GM23338 (cell line): ENCODE data around the gene ITIH2. TPM values are rescaled to one million over a fixed set of nuclear protein-coding genes. Genes with fewer than 3 reads are reported as not detected.

ENCODE experiments used
- ATAC-seq: fragments of 200-7000 bp; cut with Tn5 transposase; 3 replicates; pipeline ENCODE4 v1.9.1; 2020
- DNase-seq: peaks from one replicate; pipeline ENCODE4 v3.0.0-alpha.2; 2015; ENCODE audit warnings: low spot score
- H2AFZ ChIP-seq: fragments of 200-600 bp; sonication (generic); 2 replicates; pipeline ENCODE4 v1.8.0; 2016; ENCODE audit warnings: antibody characterized with exemption, mild to moderate bottlenecking, moderate library complexity
- H3F3A ChIP-seq: fragments of 200-600 bp; sonication (generic); replicated peaks from 2 replicates; pipeline ENCODE4 v1.8.0; 2017; ENCODE audit warnings: antibody characterized with exemption, mixed run types, low read depth
- H3K27ac ChIP-seq: fragments of 200-600 bp; sonication (generic); 2 replicates; pipeline ENCODE4 v1.6.1; 2016; ENCODE audit warnings: low read depth
- H3K27me3 ChIP-seq: fragments of 200-600 bp; sonication (generic); 2 replicates; pipeline ENCODE4 v1.8.0; 2016; ENCODE audit warnings: mild to moderate bottlenecking, mixed run types, moderate library complexity; ENCODE audit not compliant: insufficient read depth
- H3K36me3 ChIP-seq: fragments of 200-600 bp; sonication (generic); 2 replicates; pipeline ENCODE4 v1.8.0; 2016; ENCODE audit warnings: mild to moderate bottlenecking; ENCODE audit not compliant: insufficient read depth
- H3K4me1 ChIP-seq: fragments of 200-600 bp; sonication (generic); 2 replicates; pipeline ENCODE4 v1.8.0; 2016; ENCODE audit warnings: mild to moderate bottlenecking, moderate library complexity; ENCODE audit not compliant: insufficient read depth
- H3K4me2 ChIP-seq: fragments of 200-600 bp; sonication (generic); 2 replicates; pipeline ENCODE4 v1.7.1; 2017; ENCODE audit warnings: mixed run types
- H3K4me3 ChIP-seq: fragments of 200-600 bp; sonication (generic); 2 replicates; pipeline ENCODE4 v1.6.1; 2016; ENCODE audit warnings: mixed run types
- H3K79me2 ChIP-seq: fragments of 200-600 bp; sonication (generic); replicated peaks from 2 replicates; pipeline ENCODE4 v1.8.0; 2017; ENCODE audit warnings: mild to moderate bottlenecking; ENCODE audit not compliant: insufficient read depth
- H3K9me2 ChIP-seq: fragments of 200-600 bp; sonication (generic); 2 replicates; pipeline ENCODE4 v1.8.0; 2017; ENCODE audit not compliant: insufficient read depth
- H4K20me1 ChIP-seq: fragments of 200-600 bp; sonication (generic); replicated peaks from 2 replicates; pipeline ENCODE4 v1.8.0; 2017; ENCODE audit warnings: mild to moderate bottlenecking; ENCODE audit not compliant: insufficient read depth
- H3K27ac Mint-ChIP-seq: 2 replicates; pipeline ENCODE4 v1.8.0; 2020; ENCODE audit warnings: inconsistent platforms, mild to moderate bottlenecking, moderate library complexity, mixed read lengths
- H3K27me3 Mint-ChIP-seq: 3 replicates; pipeline ENCODE4 v1.8.0; 2022; ENCODE audit warnings: low read depth, mild to moderate bottlenecking, moderate library complexity, mixed read lengths, inconsistent platforms; ENCODE audit not compliant: insufficient read depth, poor library complexity
- H3K36me3 Mint-ChIP-seq: 3 replicates; pipeline ENCODE4 v1.8.0; 2021; ENCODE audit warnings: low read depth, mild to moderate bottlenecking, inconsistent platforms, moderate library complexity, mixed read lengths
- H3K4me1 Mint-ChIP-seq: 3 replicates; pipeline ENCODE4 v1.8.0; 2020; ENCODE audit warnings: mild to moderate bottlenecking, inconsistent platforms, mixed read lengths
- H3K4me3 Mint-ChIP-seq: 3 replicates; pipeline ENCODE4 v1.8.0; 2021; ENCODE audit warnings: moderate library complexity, mild to moderate bottlenecking, inconsistent platforms, mixed read lengths
- H3K9me3 Mint-ChIP-seq: 3 replicates; pipeline ENCODE4 v1.8.0; 2020; ENCODE audit warnings: moderate library complexity, mild to moderate bottlenecking, inconsistent platforms, mixed read lengths
- CREB1 ChIP-seq: fragments of 250-450 bp; sonication (Bioruptor Pico); IDR thresholded peaks from 2 replicates; pipeline ENCODE4 v1.5.0; 2020; ENCODE audit warnings: low read depth, mild to moderate bottlenecking, moderate library complexity
- EZH2 ChIP-seq: fragments of 200-600 bp; sonication (generic); IDR thresholded peaks from one replicate; pipeline ENCODE4 v1.8.0; 2017; ENCODE audit warnings: antibody characterized with exemption, mild to moderate bottlenecking, low read depth; ENCODE audit not compliant: unreplicated experiment
- ZNF114 ChIP-seq: fragments of 250-450 bp; sonication (Bioruptor Pico); IDR thresholded peaks from 2 replicates; pipeline ENCODE4 v1.5.0; 2020; ENCODE audit warnings: mild to moderate bottlenecking, moderate library complexity
- ZNF331 ChIP-seq: fragments of 250-450 bp; sonication (Bioruptor Pico); IDR thresholded peaks from 2 replicates; pipeline ENCODE4 v1.5.0; 2020; ENCODE audit warnings: low read depth, mild to moderate bottlenecking, moderate library complexity
- polyA plus RNA-seq: library from polyadenylated mRNA; unstranded; fragments of >200 nt; fragmentation: Nextera tagmentation; extraction: Ambion mirVana; gene quantifications from 2 replicates; pipeline ENCODE4 v1.2.1, GENCODE V29; 2016
- total RNA-seq: library from RNA; depleted of rRNA; stranded (reverse); fragments of >200 nt; shearing (Covaris generic); gene quantifications from 2 replicates; pipeline ENCODE4 v1.2.3, GENCODE V29; 2014
- TF ChIP-seq, protein P1 (sequence below): IDR thresholded peaks from one replicate; pipeline ENCODE4 v1.6.1; 2018; ENCODE audit warnings: antibody characterized with exemption; ENCODE audit not compliant: unreplicated experiment

The ITIH2 gene
- total and polyA plus RNA-seq, 2 experiments from 2014 or later = 0.10 TPM; not detected in 1

DNA sequence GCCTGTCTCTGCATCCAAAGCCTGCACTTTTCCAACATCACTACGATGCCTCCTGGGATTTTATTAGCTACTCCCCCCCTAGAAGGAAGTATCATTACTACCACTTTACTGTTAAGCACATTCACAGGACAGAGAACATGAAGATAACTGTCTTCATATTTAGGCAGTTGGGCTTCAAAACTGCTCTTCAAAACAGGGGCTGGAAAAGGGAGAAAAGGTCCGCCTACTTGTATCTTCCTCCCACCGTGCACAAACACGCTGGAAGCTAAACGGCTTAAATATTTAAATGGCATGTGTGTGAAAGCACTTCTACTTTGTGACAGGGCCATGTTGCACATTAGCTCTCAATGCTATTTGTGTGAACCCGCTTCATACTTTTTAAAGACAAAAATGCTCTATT is 37.3 kb upstream of the ITIH2 start:
- no peaks in the 10 kb centered on the region for H3K9me3 Mint-ChIP-seq
- Histone ChIP-seq H3K27ac (no peak overlapping the region), H3K4me3 (peak overlapping the region; percentile 75), H4K20me1 (no peaks in the 10 kb centered on the region), H3K27me3 (peaks cover 24% of the 10 kb centered on the region), H3K79me2 (no peaks in the 10 kb centered on the region), H3K4me2 (peak overlapping the region; percentile 93), H3K4me1 (peaks cover 19% of the 10 kb centered on the region), H3F3A (peaks cover 11% of the 10 kb centered on the region; the same call in 1 of the 2 replicates), H3K36me3 (no peaks in the 10 kb centered on the region), H3K9me2 (no peaks in the 10 kb centered on the region), H2AFZ (peak overlapping the region; percentile 95; the same call in 1 of the 2 replicates)
- peaks cover 15% of the 10 kb centered on the region for H3K4me1 Mint-ChIP-seq
- H3K4me3 Mint-ChIP-seq = peak overlapping the region; percentile 81
- H3K27me3 Mint-ChIP-seq = peaks cover 22% of the 10 kb centered on the region
- no peaks in the 10 kb centered on the region for H3K36me3 Mint-ChIP-seq
- TF ChIP-seq, protein P1, sequence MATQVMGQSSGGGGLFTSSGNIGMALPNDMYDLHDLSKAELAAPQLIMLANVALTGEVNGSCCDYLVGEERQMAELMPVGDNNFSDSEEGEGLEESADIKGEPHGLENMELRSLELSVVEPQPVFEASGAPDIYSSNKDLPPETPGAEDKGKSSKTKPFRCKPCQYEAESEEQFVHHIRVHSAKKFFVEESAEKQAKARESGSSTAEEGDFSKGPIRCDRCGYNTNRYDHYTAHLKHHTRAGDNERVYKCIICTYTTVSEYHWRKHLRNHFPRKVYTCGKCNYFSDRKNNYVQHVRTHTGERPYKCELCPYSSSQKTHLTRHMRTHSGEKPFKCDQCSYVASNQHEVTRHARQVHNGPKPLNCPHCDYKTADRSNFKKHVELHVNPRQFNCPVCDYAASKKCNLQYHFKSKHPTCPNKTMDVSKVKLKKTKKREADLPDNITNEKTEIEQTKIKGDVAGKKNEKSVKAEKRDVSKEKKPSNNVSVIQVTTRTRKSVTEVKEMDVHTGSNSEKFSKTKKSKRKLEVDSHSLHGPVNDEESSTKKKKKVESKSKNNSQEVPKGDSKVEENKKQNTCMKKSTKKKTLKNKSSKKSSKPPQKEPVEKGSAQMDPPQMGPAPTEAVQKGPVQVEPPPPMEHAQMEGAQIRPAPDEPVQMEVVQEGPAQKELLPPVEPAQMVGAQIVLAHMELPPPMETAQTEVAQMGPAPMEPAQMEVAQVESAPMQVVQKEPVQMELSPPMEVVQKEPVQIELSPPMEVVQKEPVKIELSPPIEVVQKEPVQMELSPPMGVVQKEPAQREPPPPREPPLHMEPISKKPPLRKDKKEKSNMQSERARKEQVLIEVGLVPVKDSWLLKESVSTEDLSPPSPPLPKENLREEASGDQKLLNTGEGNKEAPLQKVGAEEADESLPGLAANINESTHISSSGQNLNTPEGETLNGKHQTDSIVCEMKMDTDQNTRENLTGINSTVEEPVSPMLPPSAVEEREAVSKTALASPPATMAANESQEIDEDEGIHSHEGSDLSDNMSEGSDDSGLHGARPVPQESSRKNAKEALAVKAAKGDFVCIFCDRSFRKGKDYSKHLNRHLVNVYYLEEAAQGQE = no peak
- TF ChIP-seq EZH2 = peak; percentile 29
- DNase-seq (no peak), ATAC-seq (no peak)
- no peak overlapping the region for H3K27ac Mint-ChIP-seq

DNA sequence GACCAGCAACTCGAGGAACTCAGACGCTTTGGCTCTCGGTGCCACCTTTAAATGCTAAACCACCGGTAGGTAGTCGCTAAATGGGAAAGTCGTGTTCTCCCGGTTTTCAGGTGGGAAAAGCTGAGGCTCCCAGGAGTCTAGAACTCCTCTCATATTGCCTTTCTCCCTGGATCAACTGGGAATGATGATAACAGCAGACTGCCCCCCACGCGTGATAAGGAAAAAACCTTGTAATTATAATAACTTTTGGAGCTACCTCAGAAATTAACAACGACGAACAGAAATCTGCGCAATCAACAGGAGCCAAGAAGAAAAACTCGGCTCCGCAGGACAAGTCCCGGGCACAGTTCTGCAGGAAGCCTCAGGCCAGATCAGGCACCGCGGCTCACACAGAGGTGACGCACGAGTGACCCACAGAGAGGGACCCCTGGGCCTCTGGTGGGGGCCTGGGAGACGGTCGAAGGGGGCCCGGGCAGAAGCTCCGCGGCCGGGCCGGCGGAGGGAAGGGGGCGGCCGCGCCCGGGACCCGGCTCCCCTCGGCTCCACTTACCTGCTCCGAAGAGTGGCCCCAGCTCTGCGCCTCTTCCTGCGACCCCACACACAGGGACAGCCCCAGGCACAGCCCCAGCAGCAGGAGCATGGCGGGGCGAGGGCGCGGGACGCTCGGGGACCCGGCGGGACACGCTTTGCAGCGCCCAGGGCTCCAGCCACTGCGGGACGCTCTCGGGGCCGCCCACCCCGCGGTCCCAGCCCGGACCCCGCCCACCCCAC is 36.7 kb upstream of the ITIH2 start, which contains the start of gene ITIH5:
ITIH5 (minus strand) TSS at position 714 of the 771 bp plus-strand sequence; CDS start at position 640, 74 bp downstream.
- peaks cover 11% of the 10 kb centered on the region; the same call in 1 of the 2 replicates for H3F3A ChIP-seq
- H3K27ac Mint-ChIP-seq = no peak within 1 kb of the TSS
- H3K9me2 ChIP-seq = no peaks in the 10 kb centered on the region
- H4K20me1 ChIP-seq = no peaks in the 10 kb centered on the region
- peak within 1 kb of the TSS; percentile 23; the same call in 1 of the 2 replicates for H3K27ac ChIP-seq
- peaks cover 22% of the 10 kb centered on the region for H3K27me3 Mint-ChIP-seq
- H3K9me3 Mint-ChIP-seq = no peaks in the 10 kb centered on the region
- peak; percentile 68 for ATAC-seq
- peaks cover 19% of the 10 kb centered on the region for H3K4me1 ChIP-seq
- DNase-seq = peak; percentile 59
- peaks cover 24% of the 10 kb centered on the region for H3K27me3 ChIP-seq
- H3K4me3 Mint-ChIP-seq = peak within 1 kb of the TSS; percentile 83
- H3K79me2 ChIP-seq = no peaks in the 10 kb centered on the region
- peak within 1 kb of the TSS; percentile 76 for H3K4me3 ChIP-seq
- peaks cover 19% of the 10 kb centered on the region for H3K4me1 Mint-ChIP-seq
- peak within 1 kb of the TSS; percentile 100 for H2AFZ ChIP-seq
- TF ChIP-seq CREB1 = no peak
- no peak for TF ChIP-seq ZNF114 (CRISPR knock-in tag)
- peak; percentile 40; the same call in 1 of the 2 replicates for TF ChIP-seq ZNF331 (CRISPR knock-in tag)
- peak within 1 kb of the TSS; percentile 93 for H3K4me2 ChIP-seq
- no peaks in the 10 kb centered on the region for H3K36me3 Mint-ChIP-seq
- no peaks in the 10 kb centered on the region for H3K36me3 ChIP-seq
